ACC112 (cell line): Measurements from ENCODE around the gene C1QTNF12.
"Not testable (repeated sequence)": the region's sequence is repeated elsewhere in the genome, so short reads cannot be mapped to it uniquely, and the experiment has no call there.

ENCODE experiments used
- H2AFZ ChIP-seq: fragments of 200-600 bp; sonication (generic); one replicate; pipeline ENCODE4 v1.6.0; 2017; ENCODE audit warnings: antibody characterized with exemption, low read length; ENCODE audit not compliant: unreplicated experiment
- H3K27ac ChIP-seq: fragments of 200-600 bp; sonication (generic); 2 replicates; pipeline ENCODE4 v1.5.1; 2014; ENCODE audit warnings: low read depth, mild to moderate bottlenecking, antibody characterized with exemption, low read length, moderate library complexity
- H3K27me3 ChIP-seq: fragments of 200-600 bp; sonication (generic); 2 replicates; pipeline ENCODE4 v1.6.1; 2014; ENCODE audit warnings: mild to moderate bottlenecking, antibody characterized with exemption, low read length, moderate library complexity, mixed read lengths; ENCODE audit not compliant: insufficient read depth
- H3K36me3 ChIP-seq: fragments of 200-600 bp; sonication (generic); 2 replicates; pipeline ENCODE4 v1.6.1; 2016; ENCODE audit warnings: mild to moderate bottlenecking, antibody characterized with exemption, low read length, moderate library complexity, mixed read lengths; ENCODE audit not compliant: insufficient read depth
- H3K4me1 ChIP-seq: fragments of 200-600 bp; sonication (generic); one replicate; pipeline ENCODE4 v1.6.1; 2016; ENCODE audit warnings: low read length, mixed read lengths; ENCODE audit not compliant: insufficient read depth, unreplicated experiment, control insufficient read depth
- H3K4me3 ChIP-seq: fragments of 200-600 bp; sonication (generic); 2 replicates; pipeline ENCODE4 v1.5.1; 2014; ENCODE audit warnings: mild to moderate bottlenecking, low read depth, low read length
- H3K79me2 ChIP-seq: fragments of 200-600 bp; sonication (generic); one replicate; pipeline ENCODE4 v1.6.0; 2016; ENCODE audit warnings: low read length; ENCODE audit not compliant: control insufficient read depth, unreplicated experiment, insufficient read depth

C1QTNF12 gene

GRCh38 chr1:1199961-1200875 lies 46.3 kb downstream of the C1QTNF12 start:
- H3K27ac ChIP-seq, result no peak overlapping the region
- H2AFZ ChIP-seq, result no peak overlapping the region
- H3K4me3 ChIP-seq, result no peak overlapping the region
- no peaks in the 10 kb centered on the region for H3K27me3 ChIP-seq
- H3K4me1 ChIP-seq, result no peaks in the 10 kb centered on the region
- no peaks in the 10 kb centered on the region for H3K36me3 ChIP-seq
- H3K79me2 ChIP-seq, result no peaks in the 10 kb centered on the region

- no peak overlapping the region for H2AFZ ChIP-seq
- no peaks in the 10 kb centered on the region for H3K79me2 ChIP-seq
- no peaks in the 10 kb centered on the region for H3K36me3 ChIP-seq
- H3K27ac ChIP-seq, result no peak overlapping the region
- no peaks in the 10 kb centered on the region for H3K27me3 ChIP-seq
- H3K4me1 ChIP-seq, result no peaks in the 10 kb centered on the region
- no peak overlapping the region for H3K4me3 ChIP-seq
Observed at GRCh38 chr1:1199141-1199960, 47.2 kb downstream of the C1QTNF12 start.

GRCh38 chr1:1198423-1199140 lies 47.9 kb downstream of the C1QTNF12 start:
- H3K36me3 ChIP-seq, result no peaks in the 10 kb centered on the region
- no peak overlapping the region for H3K4me3 ChIP-seq
- no peaks in the 10 kb centered on the region for H3K27me3 ChIP-seq
- no peaks in the 10 kb centered on the region for H3K4me1 ChIP-seq
- H3K79me2 ChIP-seq, result no peaks in the 10 kb centered on the region
- no peak overlapping the region for H3K27ac ChIP-seq
- no peak overlapping the region for H2AFZ ChIP-seq

GRCh38 chr1:1197551-1198422 lies 48.7 kb downstream of the C1QTNF12 start:
- Histone ChIP-seq H3K27me3 (no peaks in the 10 kb centered on the region), H3K27ac (no peak overlapping the region), H2AFZ (no peak overlapping the region), H3K4me3 (no peak overlapping the region), H3K79me2 (no peaks in the 10 kb centered on the region), H3K36me3 (no peaks in the 10 kb centered on the region), H3K4me1 (no peaks in the 10 kb centered on the region)

GRCh38 chr1:1197188-1197500 lies 49.4 kb downstream of the C1QTNF12 start:
- Histone ChIP-seq H2AFZ (no peak overlapping the region), H3K36me3 (no peaks in the 10 kb centered on the region), H3K4me3 (no peak overlapping the region), H3K27me3 (no peaks in the 10 kb centered on the region), H3K79me2 (no peaks in the 10 kb centered on the region), H3K4me1 (no peaks in the 10 kb centered on the region), H3K27ac (no peak overlapping the region)

GRCh38 chr1:1196431-1197187 lies 49.9 kb downstream of the C1QTNF12 start:
- Histone ChIP-seq H2AFZ (no peak overlapping the region), H3K4me1 (no peaks in the 10 kb centered on the region), H3K27ac (no peak overlapping the region), H3K36me3 (no peaks in the 10 kb centered on the region), H3K4me3 (no peak overlapping the region), H3K79me2 (no peaks in the 10 kb centered on the region), H3K27me3 (no peaks in the 10 kb centered on the region)

- H2AFZ ChIP-seq, H3K4me3 ChIP-seq, H3K27me3 ChIP-seq, H3K36me3 ChIP-seq, H3K79me2 ChIP-seq, H3K4me1 ChIP-seq, H3K27ac ChIP-seq: not testable (repeated sequence)
Observed at GRCh38 chr1:1195726-1196125, 50.8 kb downstream of the C1QTNF12 start.

GRCh38 chr1:1194723-1195122 lies 51.8 kb downstream of the C1QTNF12 start:
- H3K4me1 ChIP-seq, result no peaks in the 10 kb centered on the region
- no peaks in the 10 kb centered on the region for H3K27me3 ChIP-seq
- no peak overlapping the region for H2AFZ ChIP-seq
- no peak overlapping the region for H3K27ac ChIP-seq
- no peaks in the 10 kb centered on the region for H3K79me2 ChIP-seq
- no peaks in the 10 kb centered on the region for H3K36me3 ChIP-seq
- H3K4me3 ChIP-seq, result no peak overlapping the region
